Measurements from ENCODE around the gene FILIP1L.

DNA sequence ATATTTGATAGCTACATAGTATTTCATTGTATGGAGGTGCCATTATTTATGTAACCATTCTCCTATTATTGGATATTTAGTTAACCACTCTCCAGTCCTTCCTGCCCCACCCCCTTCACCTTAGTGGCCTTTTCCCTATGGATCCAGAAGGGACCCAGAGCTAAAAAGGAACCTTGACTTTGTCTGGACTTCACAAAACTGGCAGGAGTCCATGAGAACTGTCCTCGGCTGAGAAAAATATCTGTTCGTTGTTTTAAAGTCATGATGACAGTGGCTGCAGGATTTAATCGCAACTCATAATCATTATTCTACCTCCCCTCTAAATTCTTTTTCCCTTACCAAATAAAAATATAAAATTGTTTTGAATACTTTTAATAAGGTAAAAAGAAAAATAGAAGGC, 166.9 kb downstream of the FILIP1L start:
- TF ChIP-seq, protein P1, sequence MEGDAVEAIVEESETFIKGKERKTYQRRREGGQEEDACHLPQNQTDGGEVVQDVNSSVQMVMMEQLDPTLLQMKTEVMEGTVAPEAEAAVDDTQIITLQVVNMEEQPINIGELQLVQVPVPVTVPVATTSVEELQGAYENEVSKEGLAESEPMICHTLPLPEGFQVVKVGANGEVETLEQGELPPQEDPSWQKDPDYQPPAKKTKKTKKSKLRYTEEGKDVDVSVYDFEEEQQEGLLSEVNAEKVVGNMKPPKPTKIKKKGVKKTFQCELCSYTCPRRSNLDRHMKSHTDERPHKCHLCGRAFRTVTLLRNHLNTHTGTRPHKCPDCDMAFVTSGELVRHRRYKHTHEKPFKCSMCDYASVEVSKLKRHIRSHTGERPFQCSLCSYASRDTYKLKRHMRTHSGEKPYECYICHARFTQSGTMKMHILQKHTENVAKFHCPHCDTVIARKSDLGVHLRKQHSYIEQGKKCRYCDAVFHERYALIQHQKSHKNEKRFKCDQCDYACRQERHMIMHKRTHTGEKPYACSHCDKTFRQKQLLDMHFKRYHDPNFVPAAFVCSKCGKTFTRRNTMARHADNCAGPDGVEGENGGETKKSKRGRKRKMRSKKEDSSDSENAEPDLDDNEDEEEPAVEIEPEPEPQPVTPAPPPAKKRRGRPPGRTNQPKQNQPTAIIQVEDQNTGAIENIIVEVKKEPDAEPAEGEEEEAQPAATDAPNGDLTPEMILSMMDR (conservative IDR thresholded peaks at IDR 0.05; ENCODE audit: low read length): no peak
- TF ChIP-seq EZH2phosphoT487 (IDR thresholded peaks at IDR 0.05; ENCODE audit: borderline replicate concordance, low read depth, low read length): no peak
